WI38 (cell line): ENCODE measurements around the gene POLA1.

Experiments
- H3K4me3 ChIP-seq: 2 replicates; pipeline ENCODE4 v1.5.1; 2011; ENCODE audit warnings: low read depth, mild to moderate bottlenecking, control low read depth, low read length
- CTCF ChIP-seq: IDR thresholded peaks from 2 replicates; pipeline ENCODE4 v1.5.1; 2012; ENCODE audit warnings: low read depth, mild to moderate bottlenecking, control low read depth, low read length

POLA1 gene

DNA sequence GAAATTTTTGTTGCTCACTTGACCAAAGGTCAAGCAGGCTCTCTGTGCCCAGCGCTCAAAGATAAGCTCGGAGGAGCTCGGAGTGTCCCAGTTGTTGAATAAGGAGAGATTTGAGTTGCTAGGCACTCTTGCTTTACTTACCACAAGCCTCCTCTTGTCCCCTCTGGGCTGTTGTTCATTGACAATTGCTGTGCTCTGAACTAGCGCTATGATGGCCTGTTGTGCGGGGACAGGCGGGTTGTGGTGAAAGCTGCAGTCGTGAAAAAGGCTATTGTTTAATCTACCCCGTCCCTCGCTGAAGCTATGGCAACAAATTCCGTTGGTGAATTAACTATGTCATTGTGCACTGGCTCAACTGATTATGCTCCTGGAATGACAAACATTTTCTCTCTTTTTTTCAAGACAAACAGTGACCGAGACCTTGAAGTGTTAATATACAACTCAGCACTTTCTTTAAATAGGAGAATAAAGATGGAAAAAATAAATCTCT, 21.0 kb upstream of the POLA1 start:
- H3K4me3 ChIP-seq: no peak overlapping the region
- TF ChIP-seq CTCF: no peak

GRCh38 chrX:24673424-24673823, 20.3 kb upstream of the POLA1 start:
- no peak for TF ChIP-seq CTCF
- no peak overlapping the region for H3K4me3 ChIP-seq

DNA sequence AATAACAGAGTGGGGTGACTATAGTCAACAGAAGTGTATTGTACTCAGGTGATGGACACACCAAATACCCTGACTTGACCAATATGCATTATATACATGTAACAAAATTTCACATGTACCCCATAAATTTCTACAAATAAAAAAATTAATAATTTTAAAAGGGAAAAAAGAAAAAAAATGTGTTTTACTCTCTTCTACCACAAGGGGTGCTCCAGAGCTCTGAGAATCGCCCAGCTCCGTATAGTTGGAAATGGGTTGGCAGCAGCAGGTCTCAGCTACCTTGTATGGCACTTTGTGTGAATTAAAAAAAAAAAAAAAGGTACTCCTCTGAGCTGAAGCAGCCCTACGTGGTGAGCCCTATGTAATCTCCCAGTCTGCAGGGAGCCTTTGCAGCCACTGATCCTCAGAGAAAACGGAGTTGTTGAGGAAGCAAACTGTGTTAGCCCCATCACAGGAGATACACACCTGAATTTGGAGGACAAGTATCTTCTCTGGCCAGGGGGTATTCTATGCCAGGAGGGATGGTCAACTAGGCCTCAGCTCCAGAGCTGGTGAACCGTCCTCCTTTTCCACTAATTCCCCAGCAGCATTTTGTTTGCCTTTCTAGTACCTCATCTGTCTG, 17.2 kb upstream of the POLA1 start:
- no peak overlapping the region for H3K4me3 ChIP-seq
- peak; percentile 54 for TF ChIP-seq CTCF

- no peak for TF ChIP-seq CTCF
Observed at GRCh38 chrX:24682739-24683432, 10.8 kb upstream of the POLA1 start.

GRCh38 chrX:24684048-24684447, 9.7 kb upstream of the POLA1 start:
- H3K4me3 ChIP-seq: no peak overlapping the region
- no peak for TF ChIP-seq CTCF

More at GRCh38 chrX:24682739-24683432, 10.8 kb upstream of the POLA1 start:
- H3K4me3 ChIP-seq: no peak overlapping the region

DNA sequence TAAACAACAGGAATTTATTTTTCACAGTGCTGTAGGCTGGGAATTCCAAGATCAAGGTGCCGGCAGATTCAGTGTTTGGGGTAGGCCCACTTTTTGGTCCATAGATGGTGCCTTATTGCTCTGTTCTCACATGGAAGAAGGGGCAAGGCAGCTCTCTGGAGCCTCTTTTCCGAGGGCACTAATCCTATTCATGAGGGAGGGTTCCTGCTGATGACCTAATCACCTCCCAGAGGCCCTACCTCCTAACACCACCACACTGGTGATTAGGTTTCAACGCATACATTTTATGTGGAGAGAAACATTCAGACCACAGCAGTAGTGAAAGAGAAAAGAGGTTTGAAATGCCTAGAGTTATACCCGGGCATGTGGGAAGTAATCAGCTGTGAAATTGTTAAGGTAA, 1.4 kb upstream of the POLA1 start:
- H3K4me3 ChIP-seq: no peak overlapping the region
- no peak for TF ChIP-seq CTCF

- no peak for TF ChIP-seq CTCF
- peak overlapping the region; percentile 70 for H3K4me3 ChIP-seq
Observed at GRCh38 chrX:24694825-24695224, 1.1 kb downstream of the POLA1 start.
